ENCODE data around the gene POC1B. TPM values are rescaled to one million over a fixed set of nuclear protein-coding genes. Genes with fewer than 3 reads are reported as not detected.

The POC1B gene
- total and polyA plus RNA-seq, 8 donors, result 19.5 to 27.8 (median 23.1) TPM

DNA sequence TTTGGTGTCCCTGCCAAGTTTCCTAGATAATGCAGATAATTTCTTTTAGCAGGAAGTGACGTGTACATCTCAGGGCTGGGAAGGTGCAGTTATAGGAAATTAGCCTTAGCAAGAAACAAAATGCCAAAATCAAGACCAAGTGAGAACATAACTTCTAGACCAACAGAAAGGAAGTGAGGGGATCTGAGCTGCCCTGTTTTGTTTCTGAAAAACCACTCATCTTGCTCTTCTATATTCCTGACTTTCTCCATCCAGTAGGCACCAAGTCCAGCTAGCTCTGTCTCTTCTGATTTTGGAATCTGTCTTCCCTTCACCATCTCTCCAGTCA is 149.7 kb downstream of the POC1B start:
- TF ChIP-seq CTCF (IDR thresholded peaks at IDR 0.05), result no peak
- ATAC-seq, result no peak
- no peak for DNase-seq
- intact Hi-C loops (cut with DNase I), result no loop called here
- Histone ChIP-seq H3K36me3 (no peaks in the 10 kb centered on the region), H3K4me3 (no peak overlapping the region), H3K27ac (peak overlapping the region; percentile 43 to 54), H3K4me1 (peaks cover 21 to 22% of the 10 kb centered on the region in 2 donors), H3K27me3 (no peaks in the 10 kb centered on the region), H3K9me3 (no peaks in the 10 kb centered on the region)

DNA sequence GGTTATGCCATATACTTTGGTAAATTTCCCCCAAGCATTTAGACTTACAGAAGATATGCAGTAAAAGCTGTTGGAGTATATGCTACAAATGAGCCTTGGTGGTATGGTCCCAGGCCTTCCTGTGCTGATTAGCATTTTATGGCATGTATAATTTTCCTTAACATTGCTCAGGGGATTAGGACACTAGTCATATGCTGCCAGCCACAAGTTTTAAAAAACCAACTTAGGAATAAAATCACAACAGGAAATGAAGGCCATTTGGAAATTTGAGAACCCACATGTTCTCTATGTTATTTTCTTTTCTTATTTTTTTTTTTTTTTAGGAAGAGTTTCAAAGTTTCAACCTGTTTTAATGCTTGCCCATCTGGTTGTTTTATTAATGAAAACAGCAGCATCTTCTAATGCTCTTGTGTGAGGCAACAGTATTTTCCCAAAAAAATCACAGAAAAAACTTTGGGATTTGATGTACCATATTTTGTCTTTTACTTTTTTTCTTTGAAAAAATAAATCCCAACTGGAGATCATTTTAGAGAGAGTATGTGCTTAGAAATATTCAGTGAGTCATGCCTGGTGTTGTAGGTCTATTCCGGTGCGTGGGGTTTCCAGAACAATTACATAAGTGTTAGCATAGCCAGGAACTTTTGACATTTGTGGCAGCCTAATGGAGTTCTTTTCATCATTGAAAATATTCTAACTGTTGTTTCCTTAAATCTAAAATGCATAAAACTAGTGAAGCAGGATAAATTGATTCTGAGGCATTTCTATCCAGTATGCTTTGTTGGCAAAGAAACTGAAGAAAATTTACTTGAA is 151.9 kb downstream of the POC1B start:
- intact Hi-C loops (cut with DNase I), result no loop called here
- DNase-seq (no peak), ATAC-seq (peak; percentile 48)
- Histone ChIP-seq H3K36me3 (no peaks in the 10 kb centered on the region), H3K27me3 (no peaks in the 10 kb centered on the region), H3K9me3 (no peaks in the 10 kb centered on the region), H3K4me3 (no peak overlapping the region), H3K4me1 (peaks cover 21 to 35% of the 10 kb centered on the region in 2 donors), H3K27ac (peak overlapping the region; percentile 43 to 46)
- TF ChIP-seq CTCF (IDR thresholded peaks at IDR 0.05), result no peak

DNA sequence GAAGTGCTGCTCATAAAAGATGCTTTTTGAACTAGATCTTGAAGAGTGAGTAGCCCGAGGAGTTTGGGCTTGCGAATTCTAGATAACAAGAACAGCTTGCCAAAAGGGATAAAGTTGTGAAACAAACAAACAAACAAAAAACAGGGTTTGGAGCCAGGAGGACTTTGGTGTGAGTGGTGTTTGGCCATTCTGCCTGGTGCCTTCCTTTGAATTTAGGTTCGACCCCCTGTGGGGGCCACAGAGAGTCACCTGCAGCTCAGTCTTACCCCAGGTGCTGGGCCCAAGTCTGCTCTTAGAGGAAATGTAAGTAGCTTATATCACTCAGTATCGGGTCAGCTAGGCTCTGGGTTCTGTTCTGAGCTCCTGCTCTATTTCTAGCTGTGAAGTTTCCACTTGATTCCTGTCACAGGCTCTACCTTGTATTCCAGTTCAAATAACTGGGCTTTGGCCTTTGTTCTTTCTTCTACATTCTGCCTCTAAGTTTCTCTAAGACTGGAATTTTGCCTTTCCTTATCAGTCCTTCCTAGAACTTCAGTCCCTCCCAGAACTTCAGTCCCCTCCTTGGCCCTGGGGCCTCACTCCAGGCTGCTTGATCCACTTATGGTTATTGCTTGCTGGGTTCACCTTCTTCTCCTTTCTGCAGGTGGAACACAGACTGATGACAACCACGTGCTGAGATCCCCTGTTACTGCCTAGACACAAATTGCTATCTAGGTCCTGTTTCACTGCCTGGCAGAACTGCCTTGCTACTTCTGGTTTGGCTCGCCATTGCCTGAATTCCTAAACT is 153.1 kb downstream of the POC1B start:
- no peak overlapping the region for H3K27ac ChIP-seq
- no peak overlapping the region for H3K4me3 ChIP-seq
- no peak for ATAC-seq
- no peaks in the 10 kb centered on the region for H3K9me3 ChIP-seq
- DNase-seq, result no peak
- H3K4me1 ChIP-seq, result peaks cover 21 to 35% of the 10 kb centered on the region in 2 donors
- no peaks in the 10 kb centered on the region for H3K27me3 ChIP-seq
- TF ChIP-seq CTCF (IDR thresholded peaks at IDR 0.05), result no peak
- intact Hi-C loops (cut with DNase I), result no loop called here
- no peaks in the 10 kb centered on the region for H3K36me3 ChIP-seq

DNA sequence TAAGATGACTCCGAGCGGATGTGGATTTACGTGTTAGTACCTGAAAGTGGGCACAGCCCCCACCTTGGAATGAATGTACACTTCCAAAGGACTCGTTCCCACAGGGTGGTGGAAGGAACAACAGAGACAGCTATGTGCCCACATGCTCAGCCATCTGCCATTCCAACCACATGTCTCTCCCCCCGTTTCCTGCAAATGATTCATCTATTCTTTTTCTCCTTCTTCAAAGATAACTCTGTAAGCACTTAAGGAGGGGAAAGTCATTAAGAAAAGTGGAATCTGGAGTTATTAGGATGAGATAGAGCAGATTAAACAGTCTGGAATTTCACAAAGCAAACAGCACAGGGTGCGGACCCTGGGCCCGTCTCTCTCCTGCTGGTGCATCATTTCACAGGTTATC is 155.0 kb downstream of the POC1B start:
- ATAC-seq, result no peak
- H3K4me1 ChIP-seq, result peaks cover 16 to 35% of the 10 kb centered on the region in 2 donors
- H3K27me3 ChIP-seq, result no peaks in the 10 kb centered on the region
- H3K4me3 ChIP-seq, result no peak overlapping the region
- TF ChIP-seq CTCF (IDR thresholded peaks at IDR 0.05), result no peak
- intact Hi-C loops (cut with DNase I), result no loop called here
- no peaks in the 10 kb centered on the region for H3K36me3 ChIP-seq
- H3K27ac ChIP-seq, result no peak overlapping the region
- DNase-seq, result no peak
- no peaks in the 10 kb centered on the region for H3K9me3 ChIP-seq

DNA sequence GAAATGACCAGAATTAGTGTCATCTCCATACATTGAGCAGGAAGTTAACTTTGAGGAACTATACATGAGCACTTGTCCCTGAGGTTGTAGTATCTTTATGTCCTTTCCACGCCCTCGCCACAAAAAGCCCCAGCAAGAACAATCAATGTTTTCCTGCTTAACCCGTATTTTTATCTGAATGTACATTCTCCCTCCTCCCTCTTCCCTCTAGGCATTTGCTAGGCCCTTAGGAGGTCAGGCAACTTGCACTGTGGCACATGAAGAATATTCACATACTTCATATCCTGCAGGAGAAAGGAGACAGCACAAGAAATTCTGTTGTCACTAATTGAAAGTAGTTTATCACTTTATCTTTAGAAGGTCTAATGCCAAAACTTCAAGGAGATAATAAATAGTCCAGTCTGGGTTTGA is 155.4 kb downstream of the POC1B start:
- Histone ChIP-seq H3K27ac (no peak overlapping the region), H3K9me3 (no peaks in the 10 kb centered on the region), H3K36me3 (no peaks in the 10 kb centered on the region), H3K4me3 (no peak overlapping the region), H3K4me1 (peaks cover 16 to 35% of the 10 kb centered on the region in 2 donors), H3K27me3 (no peaks in the 10 kb centered on the region)
- ATAC-seq, result no peak
- DNase-seq, result no peak
- intact Hi-C loops (cut with DNase I), result no loop called here
- no peak for TF ChIP-seq CTCF (IDR thresholded peaks at IDR 0.05)

Data from left lung (tissue), 10 donors.